NCI-H345 treated with DMSO at 0.1 percent for 48 hours (cell line): ENCODE data around the gene PLEKHA5.
"Not testable (repeated sequence)": the region's sequence is repeated elsewhere in the genome, so short reads cannot be mapped to it uniquely, and the experiment has no call there.

Experiments
- DNase-seq: peaks from one replicate; lab custom pipeline; 2025; ENCODE audit not compliant: unreplicated experiment; lab: John Stamatoyannopoulos, UW

Gene PLEKHA5, protein sequence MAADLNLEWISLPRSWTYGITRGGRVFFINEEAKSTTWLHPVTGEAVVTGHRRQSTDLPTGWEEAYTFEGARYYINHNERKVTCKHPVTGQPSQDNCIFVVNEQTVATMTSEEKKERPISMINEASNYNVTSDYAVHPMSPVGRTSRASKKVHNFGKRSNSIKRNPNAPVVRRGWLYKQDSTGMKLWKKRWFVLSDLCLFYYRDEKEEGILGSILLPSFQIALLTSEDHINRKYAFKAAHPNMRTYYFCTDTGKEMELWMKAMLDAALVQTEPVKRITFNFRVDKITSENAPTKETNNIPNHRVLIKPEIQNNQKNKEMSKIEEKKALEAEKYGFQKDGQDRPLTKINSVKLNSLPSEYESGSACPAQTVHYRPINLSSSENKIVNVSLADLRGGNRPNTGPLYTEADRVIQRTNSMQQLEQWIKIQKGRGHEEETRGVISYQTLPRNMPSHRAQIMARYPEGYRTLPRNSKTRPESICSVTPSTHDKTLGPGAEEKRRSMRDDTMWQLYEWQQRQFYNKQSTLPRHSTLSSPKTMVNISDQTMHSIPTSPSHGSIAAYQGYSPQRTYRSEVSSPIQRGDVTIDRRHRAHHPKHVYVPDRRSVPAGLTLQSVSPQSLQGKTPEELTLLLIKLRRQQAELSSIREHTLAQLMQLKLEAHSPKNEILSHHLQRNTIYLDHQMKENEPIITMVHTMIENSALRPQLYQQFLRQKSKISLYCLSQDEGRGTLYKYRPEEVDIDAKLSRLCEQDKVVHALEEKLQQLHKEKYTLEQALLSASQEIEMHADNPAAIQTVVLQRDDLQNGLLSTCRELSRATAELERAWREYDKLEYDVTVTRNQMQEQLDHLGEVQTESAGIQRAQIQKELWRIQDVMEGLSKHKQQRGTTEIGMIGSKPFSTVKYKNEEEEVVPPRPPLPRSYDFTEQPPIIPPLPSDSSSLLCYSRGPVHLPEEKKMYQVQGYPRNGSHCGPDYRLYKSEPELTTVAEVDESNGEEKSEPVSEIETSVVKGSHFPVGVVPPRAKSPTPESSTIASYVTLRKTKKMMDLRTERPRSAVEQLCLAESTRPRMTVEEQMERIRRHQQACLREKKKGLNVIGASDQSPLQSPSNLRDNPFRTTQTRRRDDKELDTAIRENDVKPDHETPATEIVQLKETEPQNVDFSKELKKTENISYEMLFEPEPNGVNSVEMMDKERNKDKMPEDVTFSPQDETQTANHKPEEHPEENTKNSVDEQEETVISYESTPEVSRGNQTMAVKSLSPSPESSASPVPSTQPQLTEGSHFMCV

GRCh38 chr12:19129486-19130223 lies at the start of gene PLEKHA5:
Gene PLEKHA5 (plus strand): TSS chr12:19129733. CDS start chr12:19129800, 67 bp downstream.
- peak; percentile 57 for DNase-seq

- DNase-seq: peak; percentile 64
Observed at GRCh38 chr12:19080918-19081317, 48.6 kb upstream of the PLEKHA5 start.

GRCh38 chr12:19082365-19082911 lies 47.1 kb upstream of the PLEKHA5 start:
- DNase-seq: no peak

DNA sequence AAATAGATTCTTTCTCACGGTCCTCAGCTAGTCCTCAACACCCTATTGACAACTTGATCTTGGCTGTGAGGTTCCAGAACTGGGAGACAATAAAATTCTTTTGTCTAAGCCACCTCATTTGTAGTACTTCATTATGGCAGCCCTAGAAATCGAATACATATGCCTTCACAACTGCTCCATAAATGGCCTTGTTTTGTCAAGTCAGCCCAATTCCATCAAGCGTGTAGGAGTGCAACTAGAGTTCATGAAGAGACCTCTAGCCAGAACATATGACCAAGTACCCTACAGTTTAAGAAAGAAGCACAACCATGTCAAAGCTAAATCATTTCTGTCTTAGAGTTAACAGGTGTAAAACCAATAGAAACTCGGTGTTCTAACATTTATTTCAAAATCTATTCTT lies 45.0 kb upstream of the PLEKHA5 start:
- no peak for DNase-seq

GRCh38 chr12:19085090-19085489 lies 44.4 kb upstream of the PLEKHA5 start:
- DNase-seq: no peak

DNA sequence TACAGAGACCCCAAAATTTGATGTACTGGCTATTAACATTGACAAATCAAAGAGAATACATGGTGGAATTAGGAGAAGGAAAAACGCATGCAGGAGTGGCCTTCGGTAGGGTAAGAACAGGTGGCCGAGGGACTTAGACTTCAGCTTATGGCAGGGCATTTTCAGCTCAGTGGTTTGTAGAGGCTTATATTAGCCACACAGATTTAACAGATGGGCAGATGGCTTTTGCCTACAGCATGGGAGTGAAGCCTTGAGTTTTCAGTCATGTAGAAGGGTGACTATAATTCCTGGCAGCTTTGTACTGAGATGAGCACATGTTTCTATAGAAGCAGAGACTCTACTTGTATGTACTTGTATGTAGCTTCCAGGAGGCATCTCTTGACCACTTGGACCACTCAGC lies 40.9 kb upstream of the PLEKHA5 start:
- no peak for DNase-seq

- DNase-seq: not testable (repeated sequence)
Observed at GRCh38 chr12:19092482-19092881, 37.1 kb upstream of the PLEKHA5 start.

DNA sequence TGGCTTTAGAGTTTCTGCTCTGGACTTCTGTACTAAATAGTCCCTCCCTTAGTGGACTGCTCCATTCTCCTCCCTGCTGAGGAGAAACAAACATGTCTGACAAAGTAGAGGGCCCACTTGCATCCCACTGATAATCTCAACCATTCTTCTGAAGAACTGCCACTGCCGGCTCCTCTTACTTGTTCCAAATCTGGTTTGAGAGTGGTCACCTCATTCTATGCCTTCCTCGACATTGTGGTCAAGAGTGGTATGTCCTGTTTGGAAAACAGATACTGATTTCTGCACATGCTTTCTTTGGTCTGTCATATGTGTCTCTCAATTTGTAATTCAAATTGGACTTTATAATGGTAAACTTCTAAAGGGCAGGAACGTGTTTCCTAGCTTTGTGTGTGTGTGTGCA lies 36.3 kb upstream of the PLEKHA5 start:
- DNase-seq: no peak

- no peak for DNase-seq
Observed at GRCh38 chr12:19095331-19095730, 34.2 kb upstream of the PLEKHA5 start.

- DNase-seq: no peak
Observed at GRCh38 chr12:19095756-19096480, 33.6 kb upstream of the PLEKHA5 start.

- no peak for DNase-seq
Observed at GRCh38 chr12:19105463-19105862, 24.1 kb upstream of the PLEKHA5 start.

DNA sequence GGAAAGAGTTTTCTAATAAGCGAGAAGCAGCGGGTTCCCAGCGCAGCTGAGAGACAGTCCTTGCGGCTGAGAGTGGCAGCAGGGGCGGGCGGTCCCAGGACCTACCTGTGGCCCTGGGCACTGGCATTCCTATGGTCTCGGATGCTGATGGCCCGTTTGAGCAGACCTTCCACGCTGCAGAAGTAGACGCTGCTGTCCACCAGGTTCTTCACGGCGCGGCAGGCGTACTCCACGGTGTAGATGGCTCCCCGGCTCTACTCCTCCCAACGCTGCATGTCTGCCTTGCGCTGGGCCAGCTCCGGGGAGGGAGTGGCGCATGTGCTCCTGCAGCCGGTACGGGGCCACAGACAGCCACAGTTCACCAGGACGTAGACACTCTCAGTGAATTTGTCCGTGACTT lies 21.8 kb upstream of the PLEKHA5 start:
- DNase-seq: no peak

DNA sequence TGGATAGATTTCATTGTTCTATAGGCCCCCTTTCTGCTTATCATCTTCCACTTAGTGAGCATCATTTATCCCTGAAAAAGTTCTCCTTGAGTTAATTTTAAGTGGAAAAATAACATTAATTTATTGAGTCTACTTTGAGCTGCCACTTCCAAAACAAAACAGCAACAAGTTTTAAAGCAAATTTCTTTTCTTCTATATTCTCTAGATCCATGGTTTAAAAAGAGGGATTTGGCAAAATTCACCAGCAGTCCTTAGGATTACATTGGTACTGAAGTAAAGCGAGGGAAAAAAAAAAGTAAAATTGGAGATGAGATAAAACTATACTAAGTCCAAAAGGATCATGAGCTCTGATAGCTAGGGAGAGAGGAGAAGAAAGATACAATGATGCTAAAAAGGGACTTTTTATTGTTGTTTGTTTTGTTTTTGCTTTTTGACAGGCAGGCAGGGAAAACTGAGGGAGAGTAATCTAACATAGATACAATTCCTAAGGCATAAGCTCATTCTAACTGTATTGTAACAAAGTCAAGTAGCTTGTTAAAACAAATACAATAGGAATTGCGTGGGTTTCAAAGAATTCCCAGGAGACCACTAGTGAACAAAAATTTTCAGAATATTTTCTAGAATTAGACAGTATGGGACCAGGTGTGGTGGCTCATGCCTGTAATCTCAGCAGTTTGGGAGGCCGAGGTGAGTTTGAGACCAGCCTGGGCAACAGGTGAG lies 19.2 kb upstream of the PLEKHA5 start:
- DNase-seq: no peak

GRCh38 chr12:19113464-19113863 lies 16.1 kb upstream of the PLEKHA5 start:
- DNase-seq: no peak

- DNase-seq: no peak
Observed at GRCh38 chr12:19115285-19115684, 14.2 kb upstream of the PLEKHA5 start.

GRCh38 chr12:19119440-19119839 lies 10.1 kb upstream of the PLEKHA5 start:
- DNase-seq: no peak

DNA sequence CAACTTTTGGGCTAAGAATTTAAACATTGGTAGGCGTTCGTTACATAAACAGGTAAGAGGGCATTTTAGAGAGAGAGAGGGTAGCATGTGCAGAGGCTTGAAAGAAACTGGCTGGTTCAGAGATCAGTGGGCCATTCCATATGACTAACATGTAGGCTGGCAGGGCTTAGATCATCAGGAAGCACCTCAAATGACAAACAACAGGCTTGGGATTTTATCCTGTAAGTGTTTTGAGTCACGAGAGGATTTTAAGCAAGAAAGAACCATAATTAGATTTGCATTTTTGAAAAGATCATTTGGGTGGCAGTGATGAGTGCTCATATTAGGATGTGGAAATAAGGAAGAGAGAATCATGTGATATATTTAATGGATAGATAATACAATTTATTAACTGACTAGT lies 8.7 kb upstream of the PLEKHA5 start:
- DNase-seq: no peak

DNA sequence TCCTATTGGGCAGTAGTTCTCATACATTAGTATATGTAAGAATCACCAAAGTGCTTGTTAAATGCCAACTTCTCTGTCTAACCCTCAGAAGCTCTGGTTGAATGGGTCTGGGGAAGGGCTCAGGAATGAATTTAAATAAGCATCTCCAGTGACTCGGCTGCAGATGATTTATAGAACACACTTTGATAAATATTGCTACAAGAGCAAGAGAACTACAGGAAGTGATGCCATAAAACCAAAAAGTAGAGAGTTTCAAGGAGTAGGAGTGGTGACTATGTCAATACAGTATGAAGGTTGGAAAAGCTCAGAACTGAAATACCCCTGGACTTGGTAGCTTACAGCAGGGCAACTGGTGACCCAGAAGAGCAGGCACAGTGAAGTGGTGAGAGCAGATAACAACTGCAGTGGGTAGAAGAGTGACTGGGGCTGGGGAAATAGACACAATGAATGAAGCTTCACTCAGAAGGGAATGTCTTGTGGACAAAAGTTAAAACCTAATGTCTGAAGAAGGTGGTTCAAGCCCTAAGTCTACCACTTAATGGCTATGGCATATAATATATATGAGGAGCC lies 8.0 kb upstream of the PLEKHA5 start:
- no peak for DNase-seq

DNA sequence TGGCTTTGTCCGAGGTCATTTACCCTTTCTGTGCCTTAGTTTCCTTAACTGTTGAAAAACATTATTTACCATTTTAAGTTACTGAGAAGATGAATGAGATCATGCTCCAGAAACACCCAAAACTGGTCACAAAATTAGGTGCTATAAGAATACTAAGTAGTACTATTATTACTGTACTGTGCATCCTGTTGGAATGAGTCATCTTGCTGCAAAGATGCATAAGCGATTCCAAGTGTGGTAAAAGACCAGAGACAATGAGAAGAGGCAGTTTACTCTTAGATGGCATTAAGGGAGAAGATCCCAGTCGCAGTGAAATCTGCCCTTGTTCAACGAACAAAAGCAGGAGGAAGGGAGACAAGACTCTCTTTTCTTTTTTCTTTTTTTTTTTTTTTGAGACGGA lies 4.2 kb upstream of the PLEKHA5 start:
- DNase-seq: no peak
